HepG2 (cell line): Measurements from ENCODE around the gene MRM3.

Experiments used
- FOSL2 ChIP-seq: sonication (generic); formaldehyde crosslinking; IDR thresholded peaks from 2 replicates; pipeline ENCODE4 v1.4.0; 2020; ENCODE audit warnings: missing genetic modification reagents
- PHF8 ChIP-seq: sonication (generic); formaldehyde crosslinking; IDR thresholded peaks from 2 replicates; pipeline ENCODE4 v1.5.0; 2020; ENCODE audit warnings: missing genetic modification reagents
- SMARCE1 ChIP-seq: fragments of 450-650 bp; IDR thresholded peaks from 2 replicates; pipeline ENCODE4 v1.6.1; 2017; ENCODE audit warnings: borderline replicate concordance

GRCh38 chr17:794876-795275 lies 12.7 kb downstream of the MRM3 start:
- TF ChIP-seq PHF8 (CRISPR knock-in tag): no peak
- TF ChIP-seq SMARCE1: no peak
- no peak for TF ChIP-seq FOSL2
